Measurements from ENCODE around the gene ALMS1.
"Not testable (repeated sequence)": the region's sequence is repeated elsewhere in the genome, so short reads cannot be mapped to it uniquely, and the experiment has no call there.

ALMS1 gene

DNA sequence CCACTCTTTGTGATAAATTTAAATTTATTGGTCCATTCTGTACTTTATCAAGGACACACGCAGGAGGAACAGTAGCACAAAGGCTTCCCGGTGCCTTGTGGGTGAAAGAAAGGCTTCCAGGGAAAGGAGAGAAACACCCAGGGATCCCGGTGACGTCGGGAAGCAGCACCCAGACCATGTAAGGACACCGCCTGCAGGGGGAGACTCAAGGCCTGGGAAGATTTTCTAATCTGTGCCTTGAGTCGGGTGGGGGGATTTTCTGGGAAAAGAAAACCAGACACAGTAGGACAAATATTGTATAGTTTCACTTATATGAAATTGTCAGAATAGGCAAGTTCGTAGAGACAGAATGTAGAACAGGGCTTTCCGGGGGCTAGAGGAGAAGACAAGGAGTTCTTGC is 239.0 kb downstream of the ALMS1 start:
- DNase-seq (ENCODE audit: low spot score): not testable (repeated sequence)

DNA sequence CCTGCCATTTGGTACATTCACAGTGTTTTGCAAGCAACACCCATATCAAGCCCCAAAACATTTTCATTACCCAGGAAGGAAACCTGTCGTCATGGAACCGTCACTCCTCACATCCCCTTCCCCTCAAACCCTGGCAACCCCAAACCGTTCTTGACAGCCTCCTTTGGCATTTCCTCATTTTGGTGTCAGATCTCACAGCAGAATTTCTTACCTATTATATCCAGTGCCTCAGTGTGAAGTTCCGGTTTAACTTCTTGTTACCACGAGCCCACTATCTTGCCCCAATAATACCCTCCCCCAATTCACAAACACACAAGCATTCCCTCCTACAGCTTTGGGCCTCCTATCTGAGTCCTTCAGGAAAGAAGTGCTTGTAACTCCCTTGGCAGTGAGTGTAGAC is 240.6 kb downstream of the ALMS1 start:
- DNase-seq (ENCODE audit: low spot score): not testable (repeated sequence)

DNA sequence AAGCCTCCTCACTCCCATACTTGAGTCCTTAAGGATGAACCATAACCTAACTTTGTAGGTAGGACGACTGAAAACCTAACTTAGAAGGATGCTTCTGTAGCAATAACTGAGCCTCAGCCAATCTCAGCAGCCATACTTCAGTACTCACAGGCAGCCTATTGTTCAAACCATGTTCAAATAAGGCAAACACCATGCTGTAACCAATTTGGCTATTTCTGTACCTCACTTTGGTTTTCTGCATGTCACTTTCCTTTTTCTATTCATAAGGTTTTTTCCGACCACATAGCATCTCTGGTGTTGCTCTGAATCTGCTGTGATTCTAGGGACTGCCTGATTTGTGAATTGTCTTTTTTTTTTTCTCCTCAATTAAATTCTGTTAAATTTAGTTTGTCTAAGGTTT is 242.9 kb downstream of the ALMS1 start:
- not testable (repeated sequence) for DNase-seq (ENCODE audit: low spot score)

DNA sequence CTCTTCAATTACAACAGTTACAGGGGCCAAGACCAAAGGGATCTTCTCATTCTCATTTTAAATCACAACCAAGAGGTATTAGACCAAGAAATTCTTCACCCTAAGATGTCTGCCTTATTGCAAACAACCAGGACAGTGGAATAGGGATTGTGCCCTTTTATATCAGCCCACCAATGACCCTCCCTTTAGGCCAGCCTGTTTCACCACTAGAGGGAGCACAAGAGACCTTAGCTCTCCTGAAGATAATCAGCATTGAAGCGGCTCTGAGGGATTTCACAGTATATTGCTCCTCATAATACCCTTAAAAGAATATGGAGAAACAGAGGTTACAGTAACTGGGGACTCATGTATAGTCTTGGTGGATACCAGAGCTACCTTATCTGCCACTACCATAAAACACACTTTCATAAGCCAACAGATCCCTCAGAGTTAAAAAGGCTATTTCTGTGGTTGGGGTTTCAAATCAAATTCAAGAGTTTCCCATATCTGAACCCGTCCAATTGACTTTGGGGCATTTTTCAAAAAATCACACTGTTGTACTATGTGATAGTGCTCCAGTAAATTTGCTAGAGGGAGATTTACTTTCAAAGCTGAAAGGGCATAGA is 245.1 kb downstream of the ALMS1 start:
- not testable (repeated sequence) for DNase-seq (ENCODE audit: low spot score)

DNA sequence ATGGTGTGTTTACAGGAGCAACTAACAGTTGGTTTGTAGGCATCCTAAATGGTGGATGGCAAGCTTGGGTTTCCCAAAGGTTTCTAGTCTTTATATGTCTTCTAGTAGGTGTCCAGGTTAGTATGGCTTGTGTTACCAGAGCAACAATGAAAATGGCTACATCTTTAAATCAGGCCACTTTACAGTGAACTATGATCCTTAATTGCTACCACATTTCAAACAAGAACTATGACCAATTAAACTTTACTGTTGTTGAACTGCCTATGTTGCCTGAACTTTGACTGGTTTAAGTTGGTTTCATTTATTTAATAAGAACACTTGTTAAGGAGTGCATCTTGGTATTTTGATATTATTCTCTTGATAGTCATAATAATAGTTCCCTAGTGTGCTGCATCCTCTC is 251.3 kb downstream of the ALMS1 start:
- DNase-seq (ENCODE audit: low spot score): not testable (repeated sequence)

DNA sequence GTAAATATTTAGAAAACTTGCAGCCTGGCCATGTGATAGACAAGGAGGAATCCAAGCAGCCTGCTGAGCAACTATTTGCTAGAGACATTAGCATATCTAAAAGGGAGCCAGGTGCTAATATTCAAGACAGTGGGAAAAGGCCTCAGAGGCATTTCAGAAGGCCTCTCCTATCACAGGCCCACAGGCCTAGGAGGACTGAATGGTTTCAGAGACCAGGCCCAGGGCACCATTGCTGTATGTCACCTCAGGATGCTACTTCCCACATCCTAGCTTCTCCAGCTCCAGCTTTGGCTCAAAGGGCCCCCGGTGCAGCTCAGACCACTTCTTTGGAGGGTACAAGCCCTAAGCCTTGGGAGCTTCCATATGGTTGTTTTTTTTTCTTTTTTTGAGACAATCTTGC is 252.8 kb downstream of the ALMS1 start:
- no peak for DNase-seq (ENCODE audit: low spot score)

DNA sequence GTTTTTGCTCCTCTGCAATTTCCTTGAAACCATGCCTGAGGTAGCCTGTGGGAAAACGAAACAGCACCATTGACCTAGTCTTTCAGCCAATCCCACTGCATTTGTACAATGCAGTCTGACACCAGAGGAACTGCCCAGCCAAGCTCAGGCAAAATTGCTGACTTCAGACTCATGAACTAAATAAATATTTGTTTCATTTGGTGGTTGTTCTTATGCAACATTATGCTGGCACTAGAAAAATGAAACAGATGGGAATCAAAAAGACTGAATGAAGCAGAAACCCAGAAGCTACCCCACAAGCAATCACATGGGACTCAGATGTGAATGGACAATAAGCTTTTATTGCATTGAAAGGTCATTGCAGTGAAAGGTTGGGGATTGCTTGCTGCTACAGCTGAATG is 254.9 kb downstream of the ALMS1 start:
- DNase-seq (ENCODE audit: low spot score): no peak

DNA sequence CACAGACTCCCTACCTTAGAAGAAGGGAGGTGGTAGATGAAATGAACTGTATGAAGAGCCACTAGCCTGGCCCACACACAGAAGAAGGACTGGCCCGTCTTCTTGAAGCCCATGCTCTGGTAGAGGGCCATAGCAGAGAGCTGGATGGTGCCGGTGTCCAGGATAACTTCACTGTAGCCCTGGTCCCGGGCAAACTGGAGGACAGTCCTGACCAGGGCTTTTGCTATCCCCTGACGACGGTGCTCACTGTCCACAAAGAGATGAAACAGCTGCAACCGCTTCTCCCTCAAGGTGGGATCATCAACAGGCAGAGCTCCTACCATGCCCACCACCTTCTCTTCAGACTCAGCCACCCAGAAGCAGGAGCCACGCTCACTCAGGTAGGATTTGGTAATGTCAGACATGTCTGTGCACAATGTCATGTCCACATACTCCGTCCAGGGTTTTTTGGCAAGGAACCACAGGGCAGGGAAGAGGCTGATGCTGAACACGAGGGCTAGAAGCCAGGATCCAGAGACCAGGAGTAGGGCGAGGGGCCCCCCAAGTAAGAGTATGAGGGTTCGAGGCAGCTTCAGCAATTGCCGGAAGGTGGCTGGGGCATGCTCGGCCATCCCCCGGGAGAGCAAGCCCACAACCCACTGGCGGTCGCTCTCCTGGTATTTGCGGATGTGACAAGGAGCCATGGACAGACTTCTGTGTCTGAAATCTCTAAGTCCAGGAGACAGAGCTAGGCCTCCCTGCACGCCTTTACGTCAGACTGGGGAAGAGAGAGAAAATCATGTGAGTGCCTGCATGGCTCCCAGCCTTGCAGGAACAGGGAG is 255.5 kb downstream of the ALMS1 start:
- no peak for DNase-seq (ENCODE audit: low spot score)

DNA sequence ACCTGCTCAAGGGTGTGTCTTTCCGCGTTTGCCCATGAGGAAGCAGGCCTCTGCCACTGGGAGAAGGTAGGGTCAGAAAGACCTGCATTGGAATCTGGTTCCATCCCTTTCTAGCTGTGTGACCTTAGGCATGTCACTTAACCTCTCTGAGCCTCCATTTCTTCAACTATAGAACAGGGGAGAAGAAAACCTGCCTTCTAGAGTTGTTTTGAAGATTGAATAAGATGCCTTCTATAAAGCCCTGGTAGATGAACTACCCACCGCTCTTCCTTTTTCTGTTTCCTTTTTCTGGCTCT is 256.1 kb downstream of the ALMS1 start:
- DNase-seq (ENCODE audit: low spot score): no peak

DNA sequence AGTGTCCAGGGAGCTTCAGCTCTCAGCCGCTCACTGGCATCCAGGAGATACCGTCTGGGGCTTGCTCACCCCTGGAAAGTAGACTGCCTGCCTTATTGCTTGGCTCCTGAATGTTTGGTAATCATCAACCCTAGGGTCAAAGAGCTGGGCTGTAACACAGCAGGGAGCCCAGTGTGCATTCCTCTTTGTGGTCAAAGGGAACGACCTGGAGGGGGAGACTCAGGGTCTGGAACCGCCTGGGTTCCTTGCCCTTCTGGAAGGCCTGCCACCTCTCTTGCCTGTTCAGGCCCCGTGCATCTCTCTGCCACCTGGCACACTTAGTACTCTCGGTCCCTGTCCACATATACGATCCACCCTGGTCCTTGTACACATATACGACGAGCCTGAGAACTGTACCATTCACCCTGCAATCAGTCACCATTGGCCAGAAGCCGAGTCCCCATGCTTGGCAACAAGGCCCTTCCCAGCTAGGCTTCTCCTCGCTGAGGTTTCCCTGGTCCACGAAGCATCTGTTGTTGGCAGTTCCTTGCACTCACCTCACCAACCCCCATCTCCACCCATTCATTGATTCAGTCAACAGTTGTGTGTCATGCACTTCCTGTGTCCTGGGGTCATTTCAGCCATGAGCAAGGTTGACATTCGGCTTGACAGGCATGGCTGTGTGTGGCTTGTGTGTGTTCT is 256.8 kb downstream of the ALMS1 start, which contains the start of gene NAT8:
Gene NAT8, minus strand, starts transcription at position 85 of the 681 bp plus-strand sequence. CDS start 794 bp downstream, outside the sequence.
- DNase-seq (ENCODE audit: low spot score): no peak

DNA sequence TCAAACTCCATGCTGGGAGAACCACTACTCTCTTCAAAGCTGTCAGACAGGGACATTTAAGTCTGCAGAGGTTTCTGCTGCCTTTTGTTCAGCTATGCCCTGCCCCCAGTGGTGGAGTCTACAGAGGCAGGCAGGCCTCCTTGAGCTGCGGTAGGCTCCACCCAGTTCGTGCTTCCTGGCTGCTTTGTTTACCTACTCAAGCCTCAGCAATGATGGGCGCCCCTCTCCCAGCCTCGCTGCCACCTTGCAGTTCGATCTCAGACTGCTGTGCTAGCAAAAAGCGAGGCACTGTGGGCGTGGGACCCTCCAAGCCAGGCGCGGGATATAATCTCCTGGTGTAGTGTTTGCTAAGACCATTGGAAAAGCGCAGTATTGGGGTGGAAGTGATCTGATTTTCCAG is 262.1 kb downstream of the ALMS1 start:
- DNase-seq (ENCODE audit: low spot score): not testable (repeated sequence)

DNA sequence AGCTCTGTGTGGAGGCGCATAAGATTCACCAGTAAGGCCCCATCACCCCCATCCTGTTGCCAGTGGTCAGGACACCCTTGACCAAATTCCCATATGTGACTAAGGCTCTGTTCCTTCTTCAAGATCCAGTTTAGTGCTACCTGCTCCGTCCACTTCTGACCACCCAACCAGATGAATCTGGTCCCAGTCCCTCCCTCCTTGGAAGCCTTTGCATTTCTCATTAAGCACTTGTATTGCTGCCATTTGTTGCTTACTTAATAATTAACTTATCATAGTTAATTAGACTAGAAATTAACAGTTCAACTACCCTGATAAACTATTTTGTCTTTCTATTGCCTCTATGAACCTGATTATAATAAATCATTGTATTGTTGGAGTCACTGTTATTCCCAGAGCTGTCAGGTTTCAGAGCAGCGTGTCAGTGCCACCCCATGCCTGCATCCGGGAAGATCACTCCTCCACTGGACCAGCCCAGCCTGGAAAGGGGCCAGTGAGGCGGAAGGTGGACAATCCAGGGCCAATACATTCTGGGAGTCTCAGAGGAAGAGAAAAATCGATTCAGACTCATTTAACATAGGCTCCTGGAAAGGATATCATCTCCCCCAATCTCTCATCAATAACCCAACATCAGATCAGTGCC is 266.1 kb downstream of the ALMS1 start:
- DNase-seq (ENCODE audit: low spot score): no peak

DNA sequence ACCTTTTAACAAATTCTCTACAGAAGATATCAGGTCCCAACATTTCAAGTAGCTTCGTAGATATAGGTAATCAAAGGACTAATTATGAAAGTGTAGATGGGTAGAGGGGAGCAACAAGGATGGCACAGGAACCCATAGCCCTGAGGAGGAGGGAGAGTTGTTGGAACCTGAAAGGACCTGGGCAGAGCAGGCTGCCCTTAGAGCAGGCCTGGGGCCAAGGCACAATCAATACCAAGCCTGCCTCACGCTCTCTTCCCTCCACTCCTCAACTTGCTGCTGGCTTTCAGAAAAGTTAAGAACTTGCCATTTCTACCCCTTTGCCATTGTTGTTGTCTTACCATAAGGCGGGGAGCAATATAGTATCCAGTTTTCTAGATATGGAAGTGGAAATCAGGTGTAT is 266.7 kb downstream of the ALMS1 start:
- DNase-seq (ENCODE audit: low spot score): no peak

DNA sequence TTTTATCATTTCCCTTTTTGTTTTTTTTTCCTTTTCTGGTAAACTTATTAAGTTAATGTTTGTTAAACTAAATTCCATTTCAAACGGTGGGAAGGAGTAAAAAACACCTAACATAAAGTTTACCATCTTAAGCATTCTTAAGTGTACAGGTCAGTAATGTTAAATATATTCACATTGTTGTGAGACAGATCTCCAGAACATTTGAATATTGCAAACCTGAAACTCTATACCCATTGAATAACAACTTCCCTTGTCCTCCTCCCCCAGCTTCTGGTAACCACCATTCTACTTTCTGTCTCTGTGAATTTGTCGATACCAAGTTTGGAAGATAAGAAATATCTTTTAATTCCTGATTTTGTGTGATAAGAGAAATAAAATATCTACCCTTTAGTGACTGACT is 268.5 kb downstream of the ALMS1 start:
- no peak for DNase-seq (ENCODE audit: low spot score)

All from AG08395 (cell line).